ENCODE data around the gene DUSP15.

DUSP15 gene

GRCh38 chr20:31858760-31859083 is 11.6 kb downstream of the DUSP15 start:
- no peaks in the 10 kb centered on the region for H3K36me3 ChIP-seq
- peaks cover 5 to 22% (median 16%) of the 10 kb centered on the region in 4 donors for H3K4me1 ChIP-seq
- no peaks in the 10 kb centered on the region for H3K9me3 ChIP-seq
- DNase-seq: no peak
- no peak overlapping the region for H3K27ac ChIP-seq
- intact Hi-C loops (cut with DNase I; ENCODE audit: low total_unique reads): loop anchor here (10.0 kb wide), 1 partner anchor 236 kb away; no protein-coding TSS in a partner anchor
- no peak for TF ChIP-seq CTCF (IDR thresholded peaks at IDR 0.05)
- H3K4me3 ChIP-seq: no peak overlapping the region
- peaks cover 0 to 70% of the 10 kb centered on the region in 2 donors for H3K27me3 ChIP-seq

GRCh38 chr20:31857861-31858759 is 12.2 kb downstream of the DUSP15 start:
- intact Hi-C loops (cut with DNase I; ENCODE audit: low total_unique reads): loop anchor here (10.0 kb wide), 1 partner anchor 237 kb away; no protein-coding TSS in a partner anchor
- Histone ChIP-seq H3K36me3 (no peaks in the 10 kb centered on the region), H3K9me3 (no peaks in the 10 kb centered on the region), H3K27ac (no peak overlapping the region), H3K27me3 (peaks cover 0 to 75% of the 10 kb centered on the region in 2 donors), H3K4me3 (no peak overlapping the region), H3K4me1 (peaks cover 5 to 22% (median 16%) of the 10 kb centered on the region in 4 donors)
- DNase-seq: peak in 1 of 2 donors; percentile 45
- no peak for TF ChIP-seq CTCF (IDR thresholded peaks at IDR 0.05)

DNA sequence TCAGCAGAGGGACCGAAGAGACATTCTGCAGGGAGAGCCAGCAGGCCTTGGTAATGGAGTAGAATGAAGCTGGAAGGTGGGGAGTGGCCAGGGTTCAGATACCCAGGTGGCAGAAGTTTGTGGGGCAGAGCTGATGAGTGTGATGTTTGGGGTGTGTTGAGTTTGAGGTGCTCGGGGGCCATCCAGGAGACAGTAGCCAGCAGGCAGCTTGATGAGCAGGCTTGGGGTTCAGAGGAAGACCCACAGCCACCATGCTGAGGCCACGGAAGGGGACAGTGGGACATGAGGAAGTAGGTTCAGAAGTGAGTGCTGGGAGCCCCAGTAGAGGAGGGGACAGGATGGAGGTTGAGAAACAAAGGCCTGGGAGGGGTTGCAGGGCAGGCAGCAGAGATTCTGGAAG is 13.8 kb downstream of the DUSP15 start:
- intact Hi-C loops (cut with DNase I; ENCODE audit: low total_unique reads): loop anchor here (10.0 kb wide), 1 partner anchor 238 kb away; no protein-coding TSS in a partner anchor
- Histone ChIP-seq H3K9me3 (no peaks in the 10 kb centered on the region), H3K27ac (no peak overlapping the region), H3K27me3 (peaks cover 0 to 89% of the 10 kb centered on the region in 2 donors), H3K4me1 (peaks cover 5 to 21% (median 14%) of the 10 kb centered on the region in 4 donors), H3K4me3 (no peak overlapping the region), H3K36me3 (no peaks in the 10 kb centered on the region)
- TF ChIP-seq CTCF (IDR thresholded peaks at IDR 0.05): no peak
- peak in 1 of 2 donors; percentile 41 for DNase-seq

- intact Hi-C loops (cut with DNase I; ENCODE audit: low total_unique reads): loop anchor here (5.0 to 10.0 kb wide), 2 partner anchors 99 to 241 kb away; partner anchors contain the start of gene PDRG1
- Histone ChIP-seq H3K27me3 (peaks cover 0 to 86% of the 10 kb centered on the region in 2 donors), H3K27ac (no peak overlapping the region)
Observed at GRCh38 chr20:31853481-31853880, 16.8 kb downstream of the DUSP15 start.

More at GRCh38 chr20:31853481-31853880, 16.8 kb downstream of the DUSP15 start:
- Histone ChIP-seq H3K9me3 (no peaks in the 10 kb centered on the region), H3K36me3 (no peaks in the 10 kb centered on the region), H3K4me1 (peaks cover 0 to 8% (median 2%) of the 10 kb centered on the region in 4 donors), H3K4me3 (no peak overlapping the region)
- no peak for TF ChIP-seq CTCF (IDR thresholded peaks at IDR 0.05)
- peak in 1 of 2 donors; percentile 34 for DNase-seq
